ENCODE data around the gene THAP3. TPM values are rescaled to one million over a fixed set of nuclear protein-coding genes. Genes with fewer than 3 reads are reported as not detected.

Gene THAP3
- total and polyA plus RNA-seq, 2 of the 8 experiments (the other 6 are each of a cell fraction or from before 2014, with no cell fraction given) = 8.2 to 15.3 TPM

DNA sequence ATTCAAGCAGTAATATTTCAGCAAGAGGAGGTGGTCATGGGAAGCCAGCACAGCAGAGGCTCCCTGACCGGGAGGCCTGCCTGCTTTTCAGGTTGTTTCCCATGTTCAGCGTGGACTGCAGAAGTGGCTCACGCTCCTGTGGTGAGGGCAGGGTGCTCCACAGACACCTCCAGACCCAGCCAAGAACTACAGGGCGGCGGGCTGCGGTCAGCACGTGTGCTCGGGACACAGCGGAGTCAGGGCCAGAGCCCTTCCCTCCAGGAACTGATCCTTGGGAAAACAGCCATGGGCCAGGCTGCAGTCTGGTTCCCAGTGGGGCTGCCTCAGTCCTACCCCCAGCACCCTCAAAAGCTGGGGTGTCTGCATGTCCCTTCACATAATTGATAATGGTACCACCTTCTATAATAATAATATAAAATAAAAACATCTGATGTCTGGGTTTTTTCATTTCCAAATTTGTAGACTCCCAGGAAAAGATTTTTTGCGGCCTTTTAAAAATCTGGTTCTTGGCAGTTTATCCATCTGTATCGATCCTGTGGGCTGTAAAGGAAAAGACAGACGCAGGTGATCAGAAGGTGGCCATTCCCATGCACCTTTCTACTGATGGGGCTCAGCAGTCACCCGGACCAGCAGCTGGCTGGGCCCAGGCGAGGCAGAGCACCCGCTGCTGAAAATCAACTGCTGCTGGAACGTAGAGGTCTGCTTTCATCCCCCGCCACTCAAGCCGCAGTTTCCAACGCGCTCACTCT lies 10.7 kb downstream of the THAP3 start (continued):
- TF ChIP-seq, protein P1, sequence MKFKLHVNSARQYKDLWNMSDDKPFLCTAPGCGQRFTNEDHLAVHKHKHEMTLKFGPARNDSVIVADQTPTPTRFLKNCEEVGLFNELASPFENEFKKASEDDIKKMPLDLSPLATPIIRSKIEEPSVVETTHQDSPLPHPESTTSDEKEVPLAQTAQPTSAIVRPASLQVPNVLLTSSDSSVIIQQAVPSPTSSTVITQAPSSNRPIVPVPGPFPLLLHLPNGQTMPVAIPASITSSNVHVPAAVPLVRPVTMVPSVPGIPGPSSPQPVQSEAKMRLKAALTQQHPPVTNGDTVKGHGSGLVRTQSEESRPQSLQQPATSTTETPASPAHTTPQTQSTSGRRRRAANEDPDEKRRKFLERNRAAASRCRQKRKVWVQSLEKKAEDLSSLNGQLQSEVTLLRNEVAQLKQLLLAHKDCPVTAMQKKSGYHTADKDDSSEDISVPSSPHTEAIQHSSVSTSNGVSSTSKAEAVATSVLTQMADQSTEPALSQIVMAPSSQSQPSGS (IDR thresholded peaks at IDR 0.05; ENCODE audit: low read length) = no peak
- TF ChIP-seq CHD2 (IDR thresholded peaks at IDR 0.05; ENCODE audit: low read length) (no peak), SIRT6 (IDR thresholded peaks at IDR 0.05; ENCODE audit: low read length) (no peak), RXRA (IDR thresholded peaks at IDR 0.05; ENCODE audit: insufficient read depth, low read depth, low read length) (no peak), BCL11A (IDR thresholded peaks at IDR 0.05; ENCODE audit: low read depth in 2 of 2, low read length in 2 of 2) (no peak), EP300 (IDR thresholded peaks at IDR 0.05; ENCODE audit: borderline replicate concordance in 1 of 2, low read depth in 2 of 2, low read length in 2 of 2) (no peak), CHD1 (IDR thresholded peaks at IDR 0.05; ENCODE audit: low read depth, low read length) (no peak)

All from H1 (cell line).